HG02642 (cell line): ENCODE measurements around the gene PCSK6.
A peak's percentile ranks its signal among the peaks of the same experiment; 100 is the strongest.

Source experiments
- ATAC-seq: cut with Tn5 transposase; IDR thresholded peaks from one replicate; pipeline ENCODE4 v1.9.1; 2021; ENCODE audit warnings: mild to moderate bottlenecking; ENCODE audit not compliant: unreplicated experiment, poor library complexity

The PCSK6 gene

GRCh38 chr15:101500865-101501551 is 11.5 kb upstream of the PCSK6 start:
- ATAC-seq, result no peak

GRCh38 chr15:101499863-101500713 is 10.6 kb upstream of the PCSK6 start:
- peak; percentile 64 for ATAC-seq

- ATAC-seq, result no peak
Observed at GRCh38 chr15:101498717-101499480, 9.4 kb upstream of the PCSK6 start.

GRCh38 chr15:101498076-101498716 is 8.7 kb upstream of the PCSK6 start:
- ATAC-seq, result no peak

GRCh38 chr15:101497484-101498034 is 8.1 kb upstream of the PCSK6 start:
- no peak for ATAC-seq

GRCh38 chr15:101497017-101497416 is 7.5 kb upstream of the PCSK6 start:
- ATAC-seq, result no peak

- no peak for ATAC-seq
Observed at GRCh38 chr15:101496198-101496986, 6.9 kb upstream of the PCSK6 start.

- ATAC-seq, result no peak
Observed at GRCh38 chr15:101495334-101496197, 6.1 kb upstream of the PCSK6 start.

GRCh38 chr15:101494251-101494796 is 4.8 kb upstream of the PCSK6 start:
- ATAC-seq, result no peak

- no peak for ATAC-seq
Observed at GRCh38 chr15:101492766-101493692, 3.5 kb upstream of the PCSK6 start.

GRCh38 chr15:101491734-101492640 is 2.5 kb upstream of the PCSK6 start:
- no peak for ATAC-seq

- no peak for ATAC-seq
Observed at GRCh38 chr15:101490922-101491733, 1.6 kb upstream of the PCSK6 start.

GRCh38 chr15:101490408-101490891 is 943 bp upstream of the PCSK6 start:
- ATAC-seq, result no peak

GRCh38 chr15:101489237-101489598 is 289 bp downstream of the PCSK6 start:
- no peak for ATAC-seq
